Omental fat pad (tissue), 4 donors: ENCODE data around the gene AATK. TPM values are rescaled to one million over a fixed set of nuclear protein-coding genes. Genes with fewer than 3 reads are reported as not detected.
A peak's percentile ranks its signal among the peaks of the same experiment; 100 is the strongest.
"Not testable (repeated sequence)": the region's sequence is repeated elsewhere in the genome, so short reads cannot be mapped to it uniquely, and the experiment has no call there.

Experiments used
- ATAC-seq: fragments of 150-250 bp; one replicate; pipeline ENCODE4 v1.9.1; 2016; ENCODE audit warnings: mild to moderate bottlenecking, moderate library complexity; ENCODE audit not compliant: low FRiP score
- DNase-seq: peaks from one replicate; pipeline ENCODE4 v3.0.0-alpha.2; 2019; ENCODE audit warnings: low spot score
- CTCF ChIP-seq, 3 donors: fragments of 450-650 bp; IDR thresholded peaks; one replicate each; pipeline ENCODE4 v1.5.1; 2016 to 2017; ENCODE audit warnings: antibody characterized with exemption in 3 of 3, mild to moderate bottlenecking in 3 of 3, moderate library complexity in 2 of 3
- total RNA-seq, 4 donors: library from RNA; depleted of rRNA; stranded (reverse); fragments of >200 nt; gene quantifications; one replicate each; pipeline ENCODE4 v1.1.0, GENCODE V29; 2016

Gene AATK
- total RNA-seq, 4 donors from 2014 or later: 1.3 to 6.0 (median 3.1) TPM

GRCh38 chr17:81153340-81153803, 12.6 kb downstream of the AATK start:
- no peak for ATAC-seq
- no peak for DNase-seq
- TF ChIP-seq CTCF (IDR thresholded peaks at IDR 0.05): no peak

- no peak for TF ChIP-seq CTCF (IDR thresholded peaks at IDR 0.05)
- no peak for DNase-seq
- no peak for ATAC-seq
Observed at GRCh38 chr17:81152288-81152828, 13.7 kb downstream of the AATK start.

- ATAC-seq: no peak
- no peak for DNase-seq
- TF ChIP-seq CTCF (IDR thresholded peaks at IDR 0.05): no peak
Observed at GRCh38 chr17:81151278-81151677, 14.7 kb downstream of the AATK start.

- no peak for TF ChIP-seq CTCF (IDR thresholded peaks at IDR 0.05)
- no peak for ATAC-seq
- DNase-seq: no peak
Observed at GRCh38 chr17:81150377-81151077, 15.5 kb downstream of the AATK start.

- ATAC-seq (peak; percentile 22), DNase-seq (no peak)
- TF ChIP-seq CTCF (IDR thresholded peaks at IDR 0.05): no peak
Observed at GRCh38 chr17:81148986-81149533, 17.0 kb downstream of the AATK start.

GRCh38 chr17:81148571-81148970, 17.4 kb downstream of the AATK start:
- no peak for ATAC-seq
- no peak for DNase-seq
- TF ChIP-seq CTCF (IDR thresholded peaks at IDR 0.05): no peak

- ATAC-seq (no peak), DNase-seq (no peak)
- TF ChIP-seq CTCF (IDR thresholded peaks at IDR 0.05): no peak
Observed at GRCh38 chr17:81147701-81148100, 18.3 kb downstream of the AATK start.

- not testable (repeated sequence) for ATAC-seq, DNase-seq
Observed at GRCh38 chr17:81146208-81146607, 19.8 kb downstream of the AATK start.
